ENCODE data around the gene SCAMP4.

DNA sequence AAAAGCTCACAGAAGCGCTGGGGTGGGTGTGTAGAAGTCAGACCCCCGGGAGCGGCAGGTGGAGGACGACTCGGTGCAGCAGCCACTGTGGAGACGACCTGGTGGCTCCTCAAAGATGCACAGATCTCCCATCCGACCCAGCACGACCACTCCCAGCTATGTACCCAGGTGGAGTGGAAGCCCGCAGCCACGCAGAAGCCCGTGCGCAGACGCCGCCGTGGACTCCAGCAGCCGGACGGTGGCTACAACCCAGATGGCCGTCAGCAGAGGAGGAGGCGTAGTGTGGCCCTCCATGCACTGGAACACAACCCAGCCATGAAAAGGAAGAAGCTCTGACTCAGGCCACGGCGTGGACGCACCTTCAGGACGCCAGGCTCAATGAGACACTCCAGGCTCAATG is 57.5 kb downstream of the SCAMP4 start:
- TF ChIP-seq, protein P1, sequence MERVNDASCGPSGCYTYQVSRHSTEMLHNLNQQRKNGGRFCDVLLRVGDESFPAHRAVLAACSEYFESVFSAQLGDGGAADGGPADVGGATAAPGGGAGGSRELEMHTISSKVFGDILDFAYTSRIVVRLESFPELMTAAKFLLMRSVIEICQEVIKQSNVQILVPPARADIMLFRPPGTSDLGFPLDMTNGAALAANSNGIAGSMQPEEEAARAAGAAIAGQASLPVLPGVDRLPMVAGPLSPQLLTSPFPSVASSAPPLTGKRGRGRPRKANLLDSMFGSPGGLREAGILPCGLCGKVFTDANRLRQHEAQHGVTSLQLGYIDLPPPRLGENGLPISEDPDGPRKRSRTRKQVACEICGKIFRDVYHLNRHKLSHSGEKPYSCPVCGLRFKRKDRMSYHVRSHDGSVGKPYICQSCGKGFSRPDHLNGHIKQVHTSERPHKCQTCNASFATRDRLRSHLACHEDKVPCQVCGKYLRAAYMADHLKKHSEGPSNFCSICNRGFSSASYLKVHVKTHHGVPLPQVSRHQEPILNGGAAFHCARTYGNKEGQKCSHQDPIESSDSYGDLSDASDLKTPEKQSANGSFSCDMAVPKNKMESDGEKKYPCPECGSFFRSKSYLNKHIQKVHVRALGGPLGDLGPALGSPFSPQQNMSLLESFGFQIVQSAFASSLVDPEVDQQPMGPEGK (CRISPR knock-in tag; IDR thresholded peaks at IDR 0.05; ENCODE audit: borderline replicate concordance): no peak
- TF ChIP-seq OSR1 (CRISPR knock-in tag; IDR thresholded peaks at IDR 0.05) (no peak), CREB5 (CRISPR knock-in tag; IDR thresholded peaks at IDR 0.05; ENCODE audit: low read depth) (no peak), PPARA (CRISPR knock-in tag; IDR thresholded peaks at IDR 0.05; ENCODE audit: borderline replicate concordance) (no peak), SNAI2 (CRISPR knock-in tag; IDR thresholded peaks at IDR 0.05) (no peak)
